ENCODE measurements around the gene MRPL53. TPM values are rescaled to one million over a fixed set of nuclear protein-coding genes. Genes with fewer than 3 reads are reported as not detected.

MRPL53 gene
- total RNA-seq, 5 donors from 2014 or later (not counting 1 experiment from before 2014, with no cell fraction given), result 53.9 to 77.9 (median 59.4) TPM

DNA sequence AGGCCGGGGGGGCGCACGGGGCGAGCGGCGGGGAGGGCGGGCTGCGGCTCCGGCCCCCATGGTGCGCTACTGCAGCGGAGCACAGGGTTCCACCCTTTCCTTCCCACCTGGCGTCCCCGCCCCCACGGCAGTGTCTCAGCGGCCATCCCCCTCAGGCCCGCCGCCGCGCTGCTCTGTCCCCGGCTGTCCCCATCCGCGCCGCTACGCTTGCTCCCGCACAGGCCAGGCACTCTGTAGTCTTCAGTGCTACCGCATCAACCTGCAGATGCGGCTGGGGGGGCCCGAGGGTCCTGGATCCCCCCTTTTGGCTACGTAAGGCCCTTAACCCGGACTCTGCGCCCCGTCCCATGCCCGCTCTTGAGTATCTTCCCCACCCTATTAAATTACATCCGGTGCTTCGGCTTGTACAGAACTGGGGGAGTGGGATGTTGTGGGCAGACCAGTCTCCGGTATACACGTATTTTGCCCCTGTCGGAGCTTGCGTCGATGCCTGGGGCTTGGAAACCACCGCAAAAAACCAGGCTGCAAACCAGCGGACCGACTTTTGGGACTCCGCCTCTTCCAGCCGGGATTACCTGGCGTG, 14.8 kb downstream of the MRPL53 start:
- DNase-seq (peak in 34 of 35 experiments; percentile 52 to 85 (median 72)), ATAC-seq (replicated peaks in 1 of 4) (peak; percentile 49 to 69 (median 52))
- Histone ChIP-seq H3K27me3 (replicated peaks in 1 of 2; ENCODE audit: control insufficient read depth in 2 of 2, extremely low read depth in 1 of 2, insufficient read depth in 2 of 2, low read length in 1 of 2) (no peaks in the 10 kb centered on the region), H3K4me1 (ENCODE audit: control insufficient read depth in 1 of 2, extremely low read depth in 1 of 2, insufficient read depth in 2 of 2, low read length in 2 of 2) (peaks cover 36 to 46% of the 10 kb centered on the region in 2 experiments), H3K36me3 (ENCODE audit: control insufficient read depth in 2 of 2, extremely low read depth in 1 of 2, insufficient read depth in 1 of 2, low read length in 1 of 2) (peaks cover 4 to 19% of the 10 kb centered on the region in 2 donors), H3K4me3 (ENCODE audit: control insufficient read depth in 1 of 2, extremely low read depth in 1 of 2, low read length in 1 of 2) (peak overlapping the region; percentile 69 to 96), H3K9me3 (no peaks in the 10 kb centered on the region), H3K27ac (ENCODE audit: low read length) (peak overlapping the region; percentile 99)
- no peaks in the 10 kb centered on the region for H3K9me3 Mint-ChIP-seq
- peak overlapping the region; percentile 93 to 99 (median 97) for H3K4me3 Mint-ChIP-seq
- peak overlapping the region; percentile 99 for H3K27ac Mint-ChIP-seq
- H3K27me3 Mint-ChIP-seq, result no peaks in the 10 kb centered on the region
- H3K4me1 Mint-ChIP-seq, result peaks cover 60 to 71% (median 64%) of the 10 kb centered on the region in 3 donors
- peaks cover 2% of the 10 kb centered on the region for H3K36me3 Mint-ChIP-seq
- POLR2A ChIA-PET, result interaction anchor here (0.5 to 1.7 kb wide), 13 partner anchors 9 to 97 kb away, joined by 3 to 15 read pairs (median 4); partner anchors contain the start of genes C2orf81 (in 1 of the 2), CCDC142 (in 1 of the 2), MRPL53 (in 1 of the 2) and TTC31 (in 1 of the 2)
- CTCF ChIA-PET, result interaction anchor here (0.5 to 1.9 kb wide), 7 partner anchors 10 to 395 kb away, joined by 3 to 14 read pairs (median 4); partner anchors contain the start of genes CCDC142 (in 1 of the 2), MRPL53 (in 1 of the 2) and TTC31 (in 1 of the 2)
- WGBS (ENCODE audit: insufficient coverage), result under 1% methylated on average over 36 of the region's 46 CpGs

DNA sequence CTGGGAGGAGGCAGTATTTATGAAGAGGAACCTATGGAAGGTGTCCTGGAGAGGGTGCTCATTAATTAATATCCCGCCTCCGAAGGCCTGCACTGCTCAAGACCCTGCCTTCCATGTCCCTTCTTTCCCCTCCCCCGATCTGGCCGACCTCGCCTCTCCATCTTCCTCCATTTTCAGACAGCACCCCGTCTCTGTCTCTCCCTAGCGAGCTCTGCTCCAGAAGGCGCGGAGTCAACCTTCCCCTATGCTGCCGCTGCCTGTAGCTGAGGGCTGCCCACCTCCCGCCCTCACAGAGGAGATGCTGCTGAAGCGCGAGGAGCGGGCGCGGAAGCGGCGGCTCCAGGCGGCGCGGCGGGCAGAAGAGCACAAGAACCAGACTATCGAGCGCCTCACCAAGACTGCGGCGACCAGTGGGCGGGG, 15.3 kb downstream of the MRPL53 start:
- POLR2A ChIA-PET, result interaction anchor here (0.8 to 1.4 kb wide), 5 partner anchors 16 to 720 kb away, joined by 3 to 15 read pairs (median 3); partner anchors contain the start of genes MRPL53 (in 1 of the 2) and TPRKB (in 1 of the 2)
- H3K4me3 ChIP-seq (ENCODE audit: control insufficient read depth in 1 of 2, extremely low read depth in 1 of 2, low read length in 1 of 2), result peak overlapping the region; percentile 65 to 96
- H3K4me3 Mint-ChIP-seq, result peak overlapping the region; percentile 93 to 99 (median 97)
- H3K4me1 Mint-ChIP-seq, result peaks cover 63 to 75% (median 69%) of the 10 kb centered on the region in 3 donors
- H3K9me3 Mint-ChIP-seq, result no peaks in the 10 kb centered on the region
- DNase-seq, result peak in 1 of 35 experiments; percentile 87
- H3K4me1 ChIP-seq (ENCODE audit: control insufficient read depth in 1 of 2, extremely low read depth in 1 of 2, insufficient read depth in 2 of 2, low read length in 2 of 2), result peaks cover 40 to 51% of the 10 kb centered on the region in 2 experiments
- H3K9me3 ChIP-seq, result no peaks in the 10 kb centered on the region
- H3K36me3 ChIP-seq (ENCODE audit: control insufficient read depth in 2 of 2, extremely low read depth in 1 of 2, insufficient read depth in 1 of 2, low read length in 1 of 2), result peaks cover 0 to 14% of the 10 kb centered on the region in 2 donors
- under 1% methylated on average over 23 of the region's 27 CpGs for WGBS (ENCODE audit: insufficient coverage)
- H3K27me3 ChIP-seq (replicated peaks in 1 of 2; ENCODE audit: control insufficient read depth in 2 of 2, extremely low read depth in 1 of 2, insufficient read depth in 2 of 2, low read length in 1 of 2), result no peaks in the 10 kb centered on the region
- CTCF ChIA-PET, result interaction anchor here in 1 of 2 donors (0.6 to 3.3 kb wide), 3 partner anchors 16 to 167 kb away, joined by 3 to 24 read pairs (median 6); partner anchors contain the start of genes CCDC142, MRPL53 and TTC31
- H3K27me3 Mint-ChIP-seq, result no peaks in the 10 kb centered on the region
- H3K27ac Mint-ChIP-seq, result peak overlapping the region; percentile 97 to 99
- H3K27ac ChIP-seq (ENCODE audit: low read length), result peak overlapping the region; percentile 99
- no peaks in the 10 kb centered on the region for H3K36me3 Mint-ChIP-seq
- no peak for ATAC-seq (replicated peaks in 1 of 4)

DNA sequence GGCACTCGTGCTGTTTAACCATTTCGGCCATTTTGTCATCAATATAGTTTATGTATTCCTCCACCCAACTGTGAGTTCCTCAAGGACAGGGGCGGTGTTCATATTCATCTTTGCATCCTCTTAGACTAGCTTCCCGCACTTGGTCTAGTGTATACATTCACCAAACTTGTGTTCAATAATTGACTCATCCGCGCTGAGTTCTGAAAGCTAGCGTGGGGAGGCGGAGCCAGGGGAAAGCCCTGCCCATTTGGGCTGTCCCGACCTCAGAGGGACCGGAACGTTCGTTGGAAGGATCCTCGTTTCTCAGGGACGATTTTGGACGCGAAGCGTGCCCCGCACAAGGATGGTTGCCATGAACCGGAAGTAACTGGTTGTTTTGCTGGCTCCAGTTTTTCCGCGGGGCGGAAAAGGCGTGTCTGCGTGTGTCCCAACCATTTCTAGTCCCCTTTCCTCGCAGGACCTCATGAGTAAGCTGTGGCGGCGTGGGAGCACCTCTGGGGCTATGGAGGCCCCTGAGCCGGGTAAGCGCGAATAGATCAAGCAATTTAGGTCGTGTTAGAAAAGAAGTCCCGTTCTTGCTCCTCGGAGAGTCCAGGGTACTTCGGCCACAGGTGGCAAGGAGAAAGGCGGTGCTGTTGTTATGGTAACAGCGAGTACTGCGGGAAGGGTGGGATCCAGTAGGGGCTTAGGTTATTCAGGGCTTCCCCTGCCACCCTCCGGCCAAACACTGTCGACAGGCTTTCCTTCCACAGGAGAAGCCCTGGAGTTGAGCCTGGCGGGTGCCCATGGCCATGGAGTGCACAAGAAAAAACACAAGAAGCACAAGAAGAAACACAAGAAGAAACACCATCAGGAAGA, 17.6 kb downstream of the MRPL53 start, which contains the start of gene INO80B:
Gene INO80B (plus strand): TSS at position 434 of the 858 bp plus-strand sequence. CDS start 30 bp downstream, at position 464.
- Mint-ChIP-seq H3K27ac (peak within 1 kb of the TSS; percentile 97 to 99), H3K4me1 (peaks cover 60 to 68% (median 67%) of the 10 kb centered on the region in 3 donors), H3K27me3 (no peaks in the 10 kb centered on the region), H3K4me3 (peak within 1 kb of the TSS; percentile 93 to 99 (median 97)), H3K9me3 (no peaks in the 10 kb centered on the region), H3K36me3 (no peaks in the 10 kb centered on the region)
- H3K27ac ChIP-seq (ENCODE audit: low read length), result peak within 1 kb of the TSS; percentile 59
- ChIA-PET POLR2A (interaction anchor here in 1 of 2 donors (0.6 kb wide), 1 partner anchor 26 kb away, joined by 4 read pairs; no protein-coding TSS in a partner anchor), CTCF (interaction anchor here (0.8 to 3.3 kb wide), 4 partner anchors 12 to 40 kb away, joined by 3 to 24 read pairs (median 4); partner anchors contain the start of genes CCDC142 (in 1 of the 2) and TTC31 (in 1 of the 2))
- 0% methylated on average over 33 of the region's 40 CpGs for WGBS (ENCODE audit: insufficient coverage)
- H3K27me3 ChIP-seq (replicated peaks in 1 of 2; ENCODE audit: control insufficient read depth in 2 of 2, extremely low read depth in 1 of 2, insufficient read depth in 2 of 2, low read length in 1 of 2), result no peaks in the 10 kb centered on the region
- H3K4me1 ChIP-seq (ENCODE audit: control insufficient read depth in 1 of 2, extremely low read depth in 1 of 2, insufficient read depth in 2 of 2, low read length in 2 of 2), result peaks cover 40 to 54% of the 10 kb centered on the region in 2 experiments
- peaks cover 0 to 4% of the 10 kb centered on the region in 2 donors for H3K36me3 ChIP-seq (ENCODE audit: control insufficient read depth in 2 of 2, extremely low read depth in 1 of 2, insufficient read depth in 1 of 2, low read length in 1 of 2)
- H3K4me3 ChIP-seq (ENCODE audit: control insufficient read depth in 1 of 2, extremely low read depth in 1 of 2, low read length in 1 of 2), result peak within 1 kb of the TSS; percentile 68 to 89
- DNase-seq (peak; percentile 88 to 100 (median 94)), ATAC-seq (replicated peaks in 1 of 4) (peak; percentile 37 to 60 (median 44))
- H3K9me3 ChIP-seq, result no peaks in the 10 kb centered on the region

DNA sequence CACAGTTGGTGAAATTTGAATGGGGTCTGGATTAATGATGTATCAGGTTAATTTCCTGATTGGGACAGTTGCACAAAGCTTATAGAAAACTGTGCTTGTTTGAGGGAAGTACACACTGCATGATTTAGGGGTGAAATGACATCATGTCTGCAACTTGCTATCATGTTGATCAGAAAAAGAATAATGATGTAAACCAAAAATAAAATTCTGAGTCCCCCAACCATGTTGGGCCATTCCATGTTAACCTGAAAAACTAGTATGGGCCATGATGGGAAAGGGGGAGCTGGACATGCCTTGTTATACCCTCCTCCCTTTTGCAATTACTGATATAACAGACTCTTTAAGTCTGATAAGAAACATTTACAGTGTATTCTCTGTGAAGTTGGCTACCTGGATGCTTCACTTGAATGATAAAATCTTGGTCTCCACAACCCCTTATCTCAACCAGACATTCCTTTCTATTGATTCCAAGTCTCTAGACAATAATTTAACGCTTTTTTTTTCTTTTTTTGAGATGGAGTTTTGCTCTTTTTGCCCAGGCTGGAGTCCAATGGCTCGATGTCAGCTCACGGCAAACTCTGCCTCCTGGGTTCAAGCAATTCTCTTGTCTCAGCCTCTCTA, 21.8 kb downstream of the MRPL53 start:
- no peak overlapping the region for H3K4me3 Mint-ChIP-seq
- Histone ChIP-seq H3K36me3 (ENCODE audit: control insufficient read depth in 2 of 2, extremely low read depth in 1 of 2, insufficient read depth in 1 of 2, low read length in 1 of 2) (no peaks in the 10 kb centered on the region), H3K4me1 (ENCODE audit: control insufficient read depth in 1 of 2, extremely low read depth in 1 of 2, insufficient read depth in 2 of 2, low read length in 2 of 2) (peaks cover 17 to 24% of the 10 kb centered on the region in 2 experiments), H3K27me3 (replicated peaks in 1 of 2; ENCODE audit: control insufficient read depth in 2 of 2, extremely low read depth in 1 of 2, insufficient read depth in 2 of 2, low read length in 1 of 2) (no peaks in the 10 kb centered on the region), H3K9me3 (no peaks in the 10 kb centered on the region), H3K4me3 (ENCODE audit: control insufficient read depth in 1 of 2, extremely low read depth in 1 of 2, low read length in 1 of 2) (no peak overlapping the region), H3K27ac (ENCODE audit: low read length) (no peak overlapping the region)
- H3K27ac Mint-ChIP-seq, result no peak overlapping the region
- peaks cover 26 to 30% (median 29%) of the 10 kb centered on the region in 3 donors for H3K4me1 Mint-ChIP-seq
- POLR2A ChIA-PET, result no interaction called here
- CTCF ChIA-PET, result interaction anchor here in 1 of 2 donors (0.6 kb wide), 1 partner anchor 52 kb away, joined by 3 read pairs; no protein-coding TSS in a partner anchor
- WGBS (ENCODE audit: insufficient coverage), result 100% methylated on average over 2 of the region's 3 CpGs
- H3K27me3 Mint-ChIP-seq, result peaks cover 0 to 2% of the 10 kb centered on the region in 2 donors
- H3K9me3 Mint-ChIP-seq, result no peaks in the 10 kb centered on the region
- DNase-seq (no peak), ATAC-seq (replicated peaks in 1 of 4) (no peak)
- H3K36me3 Mint-ChIP-seq, result no peaks in the 10 kb centered on the region

DNA sequence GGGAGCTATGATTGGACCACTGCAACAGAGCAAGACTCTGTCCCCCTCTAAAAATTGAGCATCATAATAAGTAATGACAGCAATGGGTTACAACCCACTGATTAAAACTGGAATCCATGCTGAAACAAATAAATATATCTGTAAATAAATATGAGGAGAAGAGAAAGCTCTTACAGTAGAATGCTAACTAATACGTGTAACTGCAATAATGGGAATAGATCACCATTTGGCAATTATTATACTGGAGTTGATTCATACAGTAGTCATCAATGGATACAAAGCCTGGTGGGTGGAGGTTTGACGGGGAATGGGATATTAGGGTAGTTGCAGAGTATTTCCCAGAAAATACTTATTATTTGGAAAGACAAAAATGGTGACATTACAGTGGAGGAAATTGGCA, 23.7 kb downstream of the MRPL53 start:
- Histone ChIP-seq H3K36me3 (ENCODE audit: control insufficient read depth in 2 of 2, extremely low read depth in 1 of 2, insufficient read depth in 1 of 2, low read length in 1 of 2) (no peaks in the 10 kb centered on the region), H3K4me1 (ENCODE audit: control insufficient read depth in 1 of 2, extremely low read depth in 1 of 2, insufficient read depth in 2 of 2, low read length in 2 of 2) (peaks cover 8 to 16% of the 10 kb centered on the region in 2 experiments), H3K27ac (ENCODE audit: low read length) (no peak overlapping the region), H3K27me3 (replicated peaks in 1 of 2; ENCODE audit: control insufficient read depth in 2 of 2, extremely low read depth in 1 of 2, insufficient read depth in 2 of 2, low read length in 1 of 2) (peaks cover 0 to 6% of the 10 kb centered on the region in 2 experiments), H3K9me3 (no peaks in the 10 kb centered on the region), H3K4me3 (ENCODE audit: control insufficient read depth in 1 of 2, extremely low read depth in 1 of 2, low read length in 1 of 2) (no peak overlapping the region)
- no peaks in the 10 kb centered on the region for H3K36me3 Mint-ChIP-seq
- peaks cover 3 to 8% of the 10 kb centered on the region in 2 donors for H3K27me3 Mint-ChIP-seq
- WGBS (ENCODE audit: insufficient coverage), result 100% methylated on average over 1 of the region's 2 CpGs
- DNase-seq (no peak), ATAC-seq (replicated peaks in 1 of 4) (no peak)
- H3K4me1 Mint-ChIP-seq, result peaks cover 11 to 17% (median 15%) of the 10 kb centered on the region in 3 donors
- POLR2A ChIA-PET, result no interaction called here
- CTCF ChIA-PET, result no interaction called here
- H3K27ac Mint-ChIP-seq, result no peak overlapping the region
- no peaks in the 10 kb centered on the region for H3K9me3 Mint-ChIP-seq
- H3K4me3 Mint-ChIP-seq, result no peak overlapping the region

Data from T-cell (primary cell).